ENCODE measurements around the gene FN1. TPM values are rescaled to one million over a fixed set of nuclear protein-coding genes. Genes with fewer than 3 reads are reported as not detected.

FN1 gene
- total and polyA plus RNA-seq, 2 of the 8 experiments (the other 6 are each of a cell fraction or from before 2014, with no cell fraction given): 42.9 to 109 TPM

DNA sequence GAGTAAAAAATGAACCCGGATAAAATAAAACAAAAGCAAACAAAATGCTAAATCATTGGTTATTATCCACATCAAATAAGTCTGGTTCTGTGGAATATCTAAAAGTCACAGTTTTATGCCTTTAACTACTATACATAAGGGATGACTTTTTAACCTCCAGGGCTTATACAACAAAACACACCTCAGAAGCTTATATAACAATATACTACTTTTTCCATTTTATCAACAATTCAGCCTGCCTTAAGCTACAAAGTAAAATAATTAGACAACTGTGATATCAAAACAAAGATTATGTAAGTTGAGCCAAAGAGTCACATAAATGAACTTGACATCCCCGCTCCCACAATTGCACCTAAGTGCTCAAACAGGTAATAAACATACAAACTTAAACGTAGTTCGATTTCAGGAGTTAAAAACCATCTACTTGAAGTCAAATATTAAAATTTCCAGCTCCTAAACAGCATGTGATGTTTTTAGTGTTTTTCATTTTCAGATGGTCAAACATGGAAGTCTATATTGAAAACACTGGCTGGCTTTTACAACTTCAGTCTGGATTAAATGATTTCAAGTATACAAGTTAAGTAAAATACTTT is 69.3 kb downstream of the FN1 start:
- Histone ChIP-seq H4K8ac (ENCODE audit: extremely low read depth, insufficient read depth, low read length) (no peak overlapping the region), H2BK120ac (replicated peaks; ENCODE audit: low read depth, low read length) (no peak overlapping the region), H3K27ac (ENCODE audit: low read depth, low read length) (no peak overlapping the region), H3K79me1 (ENCODE audit: low read depth, low read length) (no peaks in the 10 kb centered on the region), H3K9ac (replicated peaks in 1 of 4; ENCODE audit: extremely low read depth in 1 of 4, low read depth in 3 of 4, low read length in 3 of 4) (no peak overlapping the region), H4K20me1 (replicated peaks in 1 of 2; ENCODE audit: control insufficient read depth in 1 of 2, insufficient read depth in 2 of 2, low read length in 2 of 2) (no peaks in the 10 kb centered on the region), H3K9me3 (ENCODE audit: insufficient read depth in 2 of 2, low read depth in 1 of 2, low read length in 1 of 2) (no peaks in the 10 kb centered on the region), H4K91ac (replicated peaks; ENCODE audit: insufficient read length, low read length) (no peak overlapping the region), H3K4ac (replicated peaks; ENCODE audit: insufficient read length, low read depth, low read length) (no peak overlapping the region), H2BK15ac (ENCODE audit: low read length) (no peak overlapping the region), H3K18ac (ENCODE audit: extremely low read depth, low read length) (no peak overlapping the region), H3K27me3 (replicated peaks in 1 of 4; ENCODE audit: control insufficient read depth in 3 of 4, extremely low read depth in 1 of 4, insufficient read depth in 3 of 4, low read length in 3 of 4) (no peaks in the 10 kb centered on the region), H2BK12ac (ENCODE audit: low read depth, low read length) (no peak overlapping the region), H3K14ac (ENCODE audit: insufficient read length) (no peak overlapping the region), H3K36me3 (ENCODE audit: control insufficient read depth in 2 of 4, insufficient read depth in 4 of 4, low read length in 3 of 4) (peaks cover 0 to 61% (median 14%) of the 10 kb centered on the region in 4 experiments; a peak in 6 of 8 replicates), H2AFZ (ENCODE audit: low read length) (no peak overlapping the region), H4K5ac (ENCODE audit: insufficient read length, low read depth, low read length) (no peak overlapping the region), H3K4me2 (ENCODE audit: insufficient read depth in 1 of 2, low read depth in 2 of 2, low read length in 2 of 2) (no peak overlapping the region), H2AK5ac (ENCODE audit: low read depth, low read length) (no peak overlapping the region), H3K79me2 (ENCODE audit: control insufficient read depth in 1 of 2, insufficient read depth in 2 of 2, low read length in 2 of 2) (no peaks in the 10 kb centered on the region), H3K4me3 (ENCODE audit: extremely low read depth in 1 of 4, insufficient read depth in 2 of 4, low read depth in 3 of 4, low read length in 4 of 4) (no peak overlapping the region), H3K56ac (replicated peaks; ENCODE audit: insufficient read length, low read depth, low read length) (no peak overlapping the region), H3K23ac (ENCODE audit: insufficient read length) (no peak overlapping the region), H3K4me1 (replicated peaks in 1 of 4; ENCODE audit: control insufficient read depth in 3 of 4, insufficient read depth in 4 of 4, low read length in 3 of 4) (no peaks in the 10 kb centered on the region), H2BK5ac (ENCODE audit: low read depth, low read length) (no peak overlapping the region), H3K23me2 (ENCODE audit: low read depth, low read length) (no peaks in the 10 kb centered on the region), H2BK20ac (ENCODE audit: low read length) (no peak overlapping the region)
- ChIA-PET CTCF (ENCODE audit: partially characterized antibody) (no interaction called here), POLR2A (ENCODE audit: partially characterized antibody) (no interaction called here)
- FAIRE-seq (no peak), DNase-seq (ENCODE audit: low read depth in 1 of 2, low spot score in 2 of 2) (no peak)
- 98% methylated on average over 4 of the region's 4 CpGs; no CpG with 5 or more reads in 1 of the 2 experiments for WGBS, 2 experiments (ENCODE audit: extremely low coverage in 1 of 2, insufficient coverage in 1 of 2, insufficient read length in 1 of 2, insufficient replicate concordance in 2 of 2, low coverage in 1 of 2, low lambda C conversion rate in 2 of 2, missing lambda C conversion rate in 1 of 2)
- no peak for TF ChIP-seq JUN (IDR thresholded peaks at IDR 0.05; ENCODE audit: low read depth, low read length)
- TF ChIP-seq EZH2 (IDR thresholded peaks at IDR 0.05; ENCODE audit: low read depth, low read length, severe bottlenecking): no peak
